OCI-LY1 (cell line): Measurements from ENCODE around the gene MANSC4.

Experiments
- EZH2 ChIP-seq: fragments of 200-600 bp; sonication (generic), shearing (Covaris generic); IDR thresholded peaks from 2 replicates; pipeline ENCODE4 v1.8.0; 2017; ENCODE audit warnings: borderline replicate concordance, mixed run types, mild to moderate bottlenecking, antibody characterized with exemption, low read length, moderate library complexity, mixed read lengths
- TF ChIP-seq, protein P1 (sequence below): fragments of 200-600 bp; sonication (generic), shearing (Covaris generic); IDR thresholded peaks from 2 replicates; pipeline ENCODE4 v1.5.1; 2017; ENCODE audit warnings: mild to moderate bottlenecking, antibody characterized with exemption, low read length, moderate library complexity, mixed read lengths

DNA sequence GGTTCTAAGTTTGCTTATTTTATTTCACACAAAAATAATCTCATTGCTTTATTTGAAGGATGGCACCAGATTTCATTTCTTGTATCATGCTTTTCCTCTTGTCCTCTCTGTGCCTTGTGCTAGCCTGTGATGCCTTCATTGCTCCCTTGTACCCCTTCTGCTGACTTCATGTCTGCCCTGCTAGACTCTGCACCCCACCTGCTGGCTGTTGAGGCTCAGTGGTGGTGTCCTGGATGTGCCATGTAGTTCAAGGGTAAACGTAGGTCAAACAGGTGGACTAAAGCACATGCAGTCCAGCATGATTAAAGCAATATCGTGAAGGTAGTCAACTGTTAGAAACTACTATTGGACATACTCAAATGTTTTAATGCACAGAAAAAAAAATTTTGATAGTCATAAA is 47.8 kb downstream of the MANSC4 start:
- TF ChIP-seq, protein P1, sequence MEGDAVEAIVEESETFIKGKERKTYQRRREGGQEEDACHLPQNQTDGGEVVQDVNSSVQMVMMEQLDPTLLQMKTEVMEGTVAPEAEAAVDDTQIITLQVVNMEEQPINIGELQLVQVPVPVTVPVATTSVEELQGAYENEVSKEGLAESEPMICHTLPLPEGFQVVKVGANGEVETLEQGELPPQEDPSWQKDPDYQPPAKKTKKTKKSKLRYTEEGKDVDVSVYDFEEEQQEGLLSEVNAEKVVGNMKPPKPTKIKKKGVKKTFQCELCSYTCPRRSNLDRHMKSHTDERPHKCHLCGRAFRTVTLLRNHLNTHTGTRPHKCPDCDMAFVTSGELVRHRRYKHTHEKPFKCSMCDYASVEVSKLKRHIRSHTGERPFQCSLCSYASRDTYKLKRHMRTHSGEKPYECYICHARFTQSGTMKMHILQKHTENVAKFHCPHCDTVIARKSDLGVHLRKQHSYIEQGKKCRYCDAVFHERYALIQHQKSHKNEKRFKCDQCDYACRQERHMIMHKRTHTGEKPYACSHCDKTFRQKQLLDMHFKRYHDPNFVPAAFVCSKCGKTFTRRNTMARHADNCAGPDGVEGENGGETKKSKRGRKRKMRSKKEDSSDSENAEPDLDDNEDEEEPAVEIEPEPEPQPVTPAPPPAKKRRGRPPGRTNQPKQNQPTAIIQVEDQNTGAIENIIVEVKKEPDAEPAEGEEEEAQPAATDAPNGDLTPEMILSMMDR = peak; percentile 42; the same call in 1 of the 2 replicates
- TF ChIP-seq EZH2 = no peak
